GM13976 (cell line): Measurements from ENCODE around the gene BAG1.

Source experiments
- DNase-seq: peaks from one replicate; pipeline ENCODE4 v3.0.0; 2012; ENCODE audit warnings: low spot score
- in situ Hi-C: fragments of 300-500 bp; cut with MboI; formaldehyde crosslinking; loops from one replicate; pipeline ENCODE4 v1.12.0; 2022; ENCODE audit warnings: low sequenced_read_pairs, mixed read lengths, inconsistent platforms; ENCODE audit not compliant: unreplicated experiment
- TF ChIP-seq, protein P1 (sequence below): IDR thresholded peaks from 2 replicates; pipeline ENCODE4 v1.5.1; 2012; ENCODE audit warnings: borderline replicate concordance, mild to moderate bottlenecking; ENCODE audit not compliant: insufficient read depth; ENCODE audit errors: extremely low read depth, missing control alignments, control extremely low read depth

Gene BAG1

DNA sequence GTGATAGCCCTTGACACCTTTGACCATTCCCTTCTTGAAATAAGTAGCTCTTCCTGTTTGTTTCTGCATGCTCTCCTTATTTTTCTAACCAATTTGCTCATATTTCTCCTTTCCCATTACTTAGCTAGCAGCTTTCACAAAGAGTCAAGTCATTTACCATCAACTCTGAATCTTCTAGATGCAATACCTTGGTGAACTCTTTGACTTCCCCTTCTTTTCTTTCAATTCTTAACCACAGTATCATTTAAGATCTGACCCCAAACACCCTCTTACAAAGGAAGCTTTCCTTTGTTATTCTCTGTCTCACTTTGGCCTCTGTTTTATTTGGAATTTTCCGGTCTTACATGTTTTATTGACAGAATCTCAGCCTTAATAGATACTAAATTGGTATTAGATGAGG is 39.9 kb upstream of the BAG1 start:
- in situ Hi-C loops: no loop called here
- TF ChIP-seq, protein P1, sequence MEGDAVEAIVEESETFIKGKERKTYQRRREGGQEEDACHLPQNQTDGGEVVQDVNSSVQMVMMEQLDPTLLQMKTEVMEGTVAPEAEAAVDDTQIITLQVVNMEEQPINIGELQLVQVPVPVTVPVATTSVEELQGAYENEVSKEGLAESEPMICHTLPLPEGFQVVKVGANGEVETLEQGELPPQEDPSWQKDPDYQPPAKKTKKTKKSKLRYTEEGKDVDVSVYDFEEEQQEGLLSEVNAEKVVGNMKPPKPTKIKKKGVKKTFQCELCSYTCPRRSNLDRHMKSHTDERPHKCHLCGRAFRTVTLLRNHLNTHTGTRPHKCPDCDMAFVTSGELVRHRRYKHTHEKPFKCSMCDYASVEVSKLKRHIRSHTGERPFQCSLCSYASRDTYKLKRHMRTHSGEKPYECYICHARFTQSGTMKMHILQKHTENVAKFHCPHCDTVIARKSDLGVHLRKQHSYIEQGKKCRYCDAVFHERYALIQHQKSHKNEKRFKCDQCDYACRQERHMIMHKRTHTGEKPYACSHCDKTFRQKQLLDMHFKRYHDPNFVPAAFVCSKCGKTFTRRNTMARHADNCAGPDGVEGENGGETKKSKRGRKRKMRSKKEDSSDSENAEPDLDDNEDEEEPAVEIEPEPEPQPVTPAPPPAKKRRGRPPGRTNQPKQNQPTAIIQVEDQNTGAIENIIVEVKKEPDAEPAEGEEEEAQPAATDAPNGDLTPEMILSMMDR: no peak
- DNase-seq: peak; percentile 29

DNA sequence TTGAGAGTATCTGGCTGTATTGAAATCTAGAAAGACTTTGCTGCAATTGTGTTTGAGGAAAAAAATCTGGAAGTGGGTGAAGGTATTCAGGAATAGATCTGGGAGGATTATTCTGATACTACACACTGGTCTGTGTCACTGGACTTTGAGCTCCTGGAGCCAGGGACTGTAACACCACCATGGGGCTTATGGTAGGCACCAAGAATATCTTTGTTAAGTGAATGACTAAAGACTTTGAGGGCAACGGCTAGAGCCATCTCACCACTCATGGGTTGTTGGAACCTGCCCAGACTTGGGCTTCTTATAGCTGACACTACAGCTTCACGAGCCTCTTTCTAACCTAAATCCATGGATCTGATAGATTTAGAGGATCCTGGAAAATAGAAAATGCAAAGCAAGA is 36.0 kb upstream of the BAG1 start:
- TF ChIP-seq, protein P1: no peak
- DNase-seq: no peak
- in situ Hi-C loops: no loop called here

- in situ Hi-C loops: no loop called here
- peak; percentile 54 for DNase-seq
- TF ChIP-seq, protein P1: no peak
Measured at GRCh38 chr9:33297432-33297831, 32.9 kb upstream of the BAG1 start.

DNA sequence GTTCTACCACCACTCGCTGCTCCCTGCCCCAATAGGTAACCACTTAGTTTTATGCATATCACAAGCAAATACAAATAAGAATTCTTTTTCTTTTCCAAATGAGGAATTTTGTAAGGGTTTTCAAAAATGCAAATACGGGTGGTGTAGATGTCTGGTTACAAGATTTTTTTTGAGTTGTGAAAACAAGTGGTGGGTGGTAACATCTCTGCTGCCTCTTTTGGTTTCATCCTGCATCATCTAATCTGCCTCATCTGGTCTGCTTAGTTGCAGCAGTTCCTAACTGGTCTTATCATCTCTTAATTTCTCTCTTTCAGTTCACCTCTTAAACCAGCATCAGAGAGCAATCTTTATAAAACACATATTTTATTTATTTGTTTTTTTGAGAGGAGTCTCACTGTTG is 31.1 kb upstream of the BAG1 start:
- in situ Hi-C loops: no loop called here
- TF ChIP-seq, protein P1: no peak
- DNase-seq: peak; percentile 60

- DNase-seq: no peak
- in situ Hi-C loops: no loop called here
- TF ChIP-seq, protein P1: no peak
Measured at GRCh38 chr9:33294670-33295432, 30.3 kb upstream of the BAG1 start.

DNA sequence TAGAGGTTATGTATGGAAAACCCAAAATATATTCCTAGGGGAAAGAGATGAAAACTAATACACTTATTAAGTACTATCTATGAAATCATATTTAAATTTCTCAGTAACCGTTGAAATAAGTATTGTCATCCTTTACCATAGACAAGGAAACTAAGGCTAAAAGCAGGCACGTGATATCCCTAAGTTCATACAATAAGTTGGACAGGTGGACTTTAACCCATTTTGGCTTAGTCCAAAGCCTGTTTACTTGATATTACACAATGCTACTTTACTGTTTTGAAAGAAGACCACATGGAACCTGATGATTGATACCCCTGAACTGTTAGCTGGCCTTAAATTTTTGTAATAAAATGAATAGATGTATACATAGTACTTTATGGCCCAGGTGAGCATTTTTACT is 29.3 kb upstream of the BAG1 start:
- in situ Hi-C loops: no loop called here
- no peak for DNase-seq
- TF ChIP-seq, protein P1: no peak
